ENCODE data around the gene SEMA4D.

DNA sequence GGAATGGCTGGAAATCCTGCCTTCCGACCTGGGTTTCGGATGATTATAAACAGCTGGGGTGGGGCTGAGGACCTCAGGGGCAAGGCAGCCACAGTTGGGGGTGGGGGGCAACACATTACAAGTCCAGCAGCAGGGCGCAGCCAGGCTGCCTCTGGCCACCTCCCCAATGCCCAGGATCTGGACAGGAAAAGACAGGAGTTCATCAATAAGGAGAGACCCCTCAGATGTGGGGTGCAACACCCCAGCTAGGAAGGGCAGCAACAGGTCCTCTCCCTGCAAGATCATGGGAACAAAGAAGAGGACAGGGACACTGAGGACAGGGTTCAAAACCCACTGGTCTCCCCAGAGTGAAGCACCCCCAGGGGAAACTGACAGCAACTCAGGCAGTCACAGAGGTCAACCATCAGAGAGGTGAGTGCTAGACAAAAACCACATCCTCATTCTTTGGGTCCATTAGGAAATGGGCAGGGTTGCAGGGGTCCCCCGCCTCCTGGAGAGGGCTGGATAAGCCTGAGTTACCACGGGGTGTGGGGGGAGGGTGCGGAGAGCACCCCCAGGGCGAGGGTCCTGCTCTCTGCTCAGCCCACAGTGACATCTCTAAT, 33.5 kb downstream of the SEMA4D start:
- TF ChIP-seq, protein P1, sequence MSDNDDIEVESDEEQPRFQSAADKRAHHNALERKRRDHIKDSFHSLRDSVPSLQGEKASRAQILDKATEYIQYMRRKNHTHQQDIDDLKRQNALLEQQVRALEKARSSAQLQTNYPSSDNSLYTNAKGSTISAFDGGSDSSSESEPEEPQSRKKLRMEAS (IDR thresholded peaks at IDR 0.05; ENCODE audit: low read depth, low read length) = 0 out of 2 replicates have a peak, but pooled peaks have one; percentile 7
- TF ChIP-seq, protein P2, sequence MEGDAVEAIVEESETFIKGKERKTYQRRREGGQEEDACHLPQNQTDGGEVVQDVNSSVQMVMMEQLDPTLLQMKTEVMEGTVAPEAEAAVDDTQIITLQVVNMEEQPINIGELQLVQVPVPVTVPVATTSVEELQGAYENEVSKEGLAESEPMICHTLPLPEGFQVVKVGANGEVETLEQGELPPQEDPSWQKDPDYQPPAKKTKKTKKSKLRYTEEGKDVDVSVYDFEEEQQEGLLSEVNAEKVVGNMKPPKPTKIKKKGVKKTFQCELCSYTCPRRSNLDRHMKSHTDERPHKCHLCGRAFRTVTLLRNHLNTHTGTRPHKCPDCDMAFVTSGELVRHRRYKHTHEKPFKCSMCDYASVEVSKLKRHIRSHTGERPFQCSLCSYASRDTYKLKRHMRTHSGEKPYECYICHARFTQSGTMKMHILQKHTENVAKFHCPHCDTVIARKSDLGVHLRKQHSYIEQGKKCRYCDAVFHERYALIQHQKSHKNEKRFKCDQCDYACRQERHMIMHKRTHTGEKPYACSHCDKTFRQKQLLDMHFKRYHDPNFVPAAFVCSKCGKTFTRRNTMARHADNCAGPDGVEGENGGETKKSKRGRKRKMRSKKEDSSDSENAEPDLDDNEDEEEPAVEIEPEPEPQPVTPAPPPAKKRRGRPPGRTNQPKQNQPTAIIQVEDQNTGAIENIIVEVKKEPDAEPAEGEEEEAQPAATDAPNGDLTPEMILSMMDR (IDR thresholded peaks at IDR 0.05; ENCODE audit: low read depth, low read length) = no peak

Data from NB4 (cell line).